Right atrium auricular region (tissue), 2 donors: ENCODE data around the gene OTULIN. TPM values are rescaled to one million over a fixed set of nuclear protein-coding genes. Genes with fewer than 3 reads are reported as not detected.
A peak's percentile ranks its signal among the peaks of the same experiment; 100 is the strongest.

ENCODE experiments used
- DNase-seq: peaks from one replicate; pipeline ENCODE4 v3.0.0-alpha.2; 2019; ENCODE audit warnings: low spot score
- H3K27ac ChIP-seq, 2 donors: fragments of 200-600 bp; sonication (generic); 1 replicate in 1 of 2; 2 replicates in 1 of 2; pipeline ENCODE4 v1.5.1; 2016 to 2019
- H3K27me3 ChIP-seq, 2 donors: fragments of 200-600 bp; sonication (generic); one replicate each; pipeline versions ENCODE4 v1.5.1 to v1.6.0; 2017 to 2019
- H3K36me3 ChIP-seq: fragments of 200-600 bp; sonication (generic); one replicate; pipeline ENCODE4 v1.5.1; 2016
- H3K4me1 ChIP-seq, 2 donors: fragments of 200-600 bp; sonication (generic); one replicate each; pipeline versions ENCODE4 v1.5.1 to v1.6.0; 2017 to 2019
- H3K4me3 ChIP-seq, 2 donors: fragments of 200-600 bp; sonication (generic); 1 replicate in 1 of 2; 2 replicates in 1 of 2; pipeline ENCODE4 v1.5.1; 2017 to 2019; ENCODE audit warnings: mild to moderate bottlenecking in 1 of 2, moderate library complexity in 1 of 2
- H3K9me3 ChIP-seq, 2 donors: fragments of 200-600 bp; sonication (generic); one replicate each; pipeline ENCODE4 v1.5.1; 2019
- total RNA-seq, 2 donors: library from RNA; depleted of rRNA; stranded (reverse); fragments of >200 nt; gene quantifications; one replicate each; pipeline ENCODE4 v1.1.0, GENCODE V29; 2016
- TF ChIP-seq, protein P1 (sequence below), 2 donors: fragments of 200-600 bp; sonication (generic); IDR thresholded peaks; one replicate each; pipeline ENCODE4 v1.5.1; 2019; ENCODE audit warnings: antibody characterized with exemption in 2 of 2

OTULIN gene
- total RNA-seq, 2 donors from 2014 or later = 13.9 to 29.9 TPM

DNA sequence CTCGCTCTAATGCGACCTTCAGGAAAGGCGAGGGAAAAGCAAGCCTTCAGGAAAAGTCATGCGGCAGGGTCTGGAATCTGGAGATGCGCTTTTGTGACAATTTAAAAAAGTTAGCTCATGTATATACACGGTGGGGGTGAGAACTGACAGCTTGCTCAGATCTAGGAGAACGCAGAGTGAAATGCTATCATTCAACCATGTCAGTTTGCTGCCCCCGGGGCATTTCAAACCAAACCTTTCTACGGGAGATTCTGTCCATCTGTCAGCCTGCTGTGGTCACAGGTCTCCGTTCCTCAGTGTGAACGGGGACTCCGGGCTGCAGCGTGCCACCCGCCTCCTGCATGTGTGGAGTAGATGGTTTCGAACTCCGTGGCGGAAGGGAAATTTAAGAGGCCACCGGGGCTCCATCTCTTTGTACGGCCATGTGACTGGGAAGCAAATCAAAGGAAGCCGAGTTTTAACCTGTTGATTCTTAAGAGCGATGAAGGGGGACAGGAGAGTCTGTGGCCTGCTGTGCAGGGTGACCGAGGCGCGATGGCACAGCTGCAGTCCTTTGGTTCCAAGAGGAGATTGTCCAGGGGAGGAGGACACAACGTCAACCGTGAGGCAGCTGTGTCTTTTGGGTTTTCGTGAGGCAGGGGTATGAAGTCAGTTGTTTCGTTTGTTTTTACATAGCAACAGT lies 45.9 kb downstream of the OTULIN start:
- H3K27ac ChIP-seq = no peak overlapping the region
- H3K27me3 ChIP-seq = no peaks in the 10 kb centered on the region
- DNase-seq = no peak
- peaks cover 65% of the 10 kb centered on the region for H3K36me3 ChIP-seq
- no peaks in the 10 kb centered on the region for H3K9me3 ChIP-seq
- peaks cover 0 to 15% of the 10 kb centered on the region in 2 donors for H3K4me1 ChIP-seq
- H3K4me3 ChIP-seq = no peak overlapping the region
- TF ChIP-seq, protein P1, sequence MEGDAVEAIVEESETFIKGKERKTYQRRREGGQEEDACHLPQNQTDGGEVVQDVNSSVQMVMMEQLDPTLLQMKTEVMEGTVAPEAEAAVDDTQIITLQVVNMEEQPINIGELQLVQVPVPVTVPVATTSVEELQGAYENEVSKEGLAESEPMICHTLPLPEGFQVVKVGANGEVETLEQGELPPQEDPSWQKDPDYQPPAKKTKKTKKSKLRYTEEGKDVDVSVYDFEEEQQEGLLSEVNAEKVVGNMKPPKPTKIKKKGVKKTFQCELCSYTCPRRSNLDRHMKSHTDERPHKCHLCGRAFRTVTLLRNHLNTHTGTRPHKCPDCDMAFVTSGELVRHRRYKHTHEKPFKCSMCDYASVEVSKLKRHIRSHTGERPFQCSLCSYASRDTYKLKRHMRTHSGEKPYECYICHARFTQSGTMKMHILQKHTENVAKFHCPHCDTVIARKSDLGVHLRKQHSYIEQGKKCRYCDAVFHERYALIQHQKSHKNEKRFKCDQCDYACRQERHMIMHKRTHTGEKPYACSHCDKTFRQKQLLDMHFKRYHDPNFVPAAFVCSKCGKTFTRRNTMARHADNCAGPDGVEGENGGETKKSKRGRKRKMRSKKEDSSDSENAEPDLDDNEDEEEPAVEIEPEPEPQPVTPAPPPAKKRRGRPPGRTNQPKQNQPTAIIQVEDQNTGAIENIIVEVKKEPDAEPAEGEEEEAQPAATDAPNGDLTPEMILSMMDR (IDR thresholded peaks at IDR 0.05) = no peak

DNA sequence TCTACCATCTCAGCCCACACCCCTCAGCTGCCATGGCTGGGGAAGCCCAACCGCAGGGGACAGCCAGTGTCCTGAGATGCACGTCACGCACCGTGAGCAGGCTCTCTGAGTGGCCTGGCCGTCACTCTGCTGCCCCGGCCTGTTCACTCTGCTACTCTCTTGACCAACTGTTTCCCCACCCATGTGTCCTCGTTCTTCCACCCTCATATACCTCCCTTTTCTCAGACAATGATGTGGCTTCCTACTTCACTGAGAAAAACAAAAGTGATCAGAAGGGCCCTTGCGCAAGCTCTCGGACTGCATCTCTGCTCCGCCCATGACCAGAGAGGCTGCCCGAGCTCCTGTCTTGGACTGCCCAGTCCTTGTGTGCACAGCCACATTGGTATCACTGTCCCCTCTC lies 47.6 kb downstream of the OTULIN start:
- no peak for DNase-seq
- Histone ChIP-seq H3K9me3 (no peaks in the 10 kb centered on the region), H3K4me3 (no peak overlapping the region), H3K27me3 (no peaks in the 10 kb centered on the region), H3K27ac (no peak overlapping the region), H3K36me3 (peaks cover 74% of the 10 kb centered on the region), H3K4me1 (peaks cover 0 to 4% of the 10 kb centered on the region in 2 donors)
- TF ChIP-seq, protein P1 (IDR thresholded peaks at IDR 0.05) = no peak

GRCh38 chr5:14712666-14713065 lies 48.1 kb downstream of the OTULIN start:
- H3K36me3 ChIP-seq = peaks cover 74% of the 10 kb centered on the region
- TF ChIP-seq, protein P1 (IDR thresholded peaks at IDR 0.05) = no peak
- DNase-seq = peak; percentile 52
- H3K4me3 ChIP-seq = no peak overlapping the region
- peaks cover 0 to 4% of the 10 kb centered on the region in 2 donors for H3K4me1 ChIP-seq
- H3K9me3 ChIP-seq = no peaks in the 10 kb centered on the region
- H3K27me3 ChIP-seq = no peaks in the 10 kb centered on the region
- no peak overlapping the region for H3K27ac ChIP-seq

DNA sequence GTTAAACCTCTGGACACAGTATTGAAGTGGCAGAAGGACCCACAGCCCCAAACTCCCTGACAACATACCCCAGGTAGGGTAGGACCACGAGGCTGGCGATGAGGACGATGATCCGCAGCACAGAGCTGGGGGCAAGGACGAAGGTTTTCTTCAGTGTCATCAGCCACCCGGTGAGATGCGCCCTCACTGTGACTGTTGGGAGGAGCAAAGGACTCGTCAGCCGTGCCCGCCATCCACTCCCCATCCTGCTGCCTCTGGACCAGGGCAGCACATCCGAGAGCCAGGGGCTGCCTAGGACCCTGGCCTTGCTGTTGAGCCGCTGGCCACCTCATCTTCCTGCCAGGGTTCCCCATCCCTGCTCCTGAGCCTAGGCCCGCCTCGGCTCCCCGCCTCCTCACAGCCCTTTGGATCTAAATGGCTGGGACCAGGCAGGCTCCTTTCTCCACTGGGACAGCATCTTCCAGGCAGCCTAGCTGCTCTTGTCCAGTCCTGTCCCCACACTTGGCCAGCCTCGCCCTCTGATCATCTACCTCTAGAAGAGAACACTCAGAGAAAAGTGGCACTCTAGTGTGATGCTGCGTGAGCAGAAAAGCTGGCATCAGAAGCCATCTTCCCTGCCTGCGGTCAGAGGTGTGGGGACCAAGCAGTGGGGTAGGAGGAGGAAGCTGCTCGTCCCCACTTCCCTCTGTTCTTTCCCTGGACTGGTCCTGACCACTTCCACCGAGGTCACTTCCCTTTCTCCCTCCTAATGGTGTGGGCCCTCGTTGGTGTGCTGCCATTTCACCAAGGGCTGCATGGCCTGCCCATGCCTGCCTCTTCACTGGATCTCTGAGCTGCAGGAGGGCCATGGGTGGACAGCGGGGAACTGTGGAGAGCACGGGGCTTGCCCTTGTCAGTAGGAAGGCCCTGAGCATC lies 49.2 kb downstream of the OTULIN start:
- H3K4me1 ChIP-seq = peaks cover 0 to 4% of the 10 kb centered on the region in 2 donors
- TF ChIP-seq, protein P1 (IDR thresholded peaks at IDR 0.05) = no peak
- H3K9me3 ChIP-seq = no peaks in the 10 kb centered on the region
- no peak overlapping the region for H3K27ac ChIP-seq
- H3K27me3 ChIP-seq = no peaks in the 10 kb centered on the region
- DNase-seq = peak; percentile 48
- H3K4me3 ChIP-seq = no peak overlapping the region
- peaks cover 74% of the 10 kb centered on the region for H3K36me3 ChIP-seq

- H3K27ac ChIP-seq = no peak overlapping the region
Measured at GRCh38 chr5:14714706-14715105, 50.2 kb downstream of the OTULIN start.

More at GRCh38 chr5:14714706-14715105, 50.2 kb downstream of the OTULIN start:
- Histone ChIP-seq H3K4me1 (peaks cover 0 to 4% of the 10 kb centered on the region in 2 donors), H3K9me3 (no peaks in the 10 kb centered on the region), H3K36me3 (peaks cover 64% of the 10 kb centered on the region), H3K4me3 (no peak overlapping the region), H3K27me3 (no peaks in the 10 kb centered on the region)
- DNase-seq = no peak
- TF ChIP-seq, protein P1 (IDR thresholded peaks at IDR 0.05) = no peak
